ENCODE data around the gene SYN1.

GRCh38 chrX:47529548-47529947 lies 90.1 kb downstream of the SYN1 start:
- TF ChIP-seq EZH2 (IDR thresholded peaks at IDR 0.05; ENCODE audit: low read length) (no peak), CTCF (optimal IDR thresholded peaks at IDR 0.05 in 1 of 3, IDR thresholded peaks at IDR 0.05 in 1 of 3, conservative IDR thresholded peaks at IDR 0.05 in 1 of 3; ENCODE audit: extremely low read depth in 1 of 3, insufficient read depth in 2 of 3, low read length in 3 of 3) (no peak)
